HepG2 (cell line): ENCODE measurements around the gene TASP1. TPM values are rescaled to one million over a fixed set of nuclear protein-coding genes. Genes with fewer than 3 reads are reported as not detected.

Experiments
- BCLAF1 ChIP-seq: fragments of 450-650 bp; IDR thresholded peaks from 2 replicates; pipeline ENCODE4 v1.6.1; 2017; ENCODE audit warnings: mild to moderate bottlenecking
- CHD4 ChIP-seq: fragments of 200-600 bp; sonication (generic); IDR thresholded peaks from 2 replicates; pipeline ENCODE4 v1.7.0; 2017; ENCODE audit warnings: mild to moderate bottlenecking, low read length, borderline replicate concordance
- DRAP1 ChIP-seq: IDR thresholded peaks from 2 replicates; pipeline ENCODE4 v1.6.1; 2016; ENCODE audit warnings: missing genetic modification reagents, missing compliant biosample characterization
- FOSL2 ChIP-seq: sonication (generic); formaldehyde crosslinking; IDR thresholded peaks from 2 replicates; pipeline ENCODE4 v1.4.0; 2020; ENCODE audit warnings: missing genetic modification reagents
- FOXC1 ChIP-seq: sonication (generic); formaldehyde crosslinking; IDR thresholded peaks from 2 replicates; pipeline ENCODE4 v1.8.0; 2022; ENCODE audit warnings: mild to moderate bottlenecking, missing genetic modification reagents, borderline replicate concordance
- GABPB1 ChIP-seq: IDR thresholded peaks from 2 replicates; pipeline ENCODE4 v1.6.1; 2016; ENCODE audit warnings: mild to moderate bottlenecking, missing genetic modification reagents, moderate library complexity, missing compliant biosample characterization
- GFI1 ChIP-seq: sonication (generic); formaldehyde crosslinking; IDR thresholded peaks from 2 replicates; pipeline ENCODE4 v1.5.0; 2020; ENCODE audit warnings: missing genetic modification reagents, mild to moderate bottlenecking, borderline replicate concordance
- HMG20B ChIP-seq: conservative IDR thresholded peaks from 2 replicates; pipeline ENCODE4 v1.6.1; 2016; ENCODE audit warnings: missing genetic modification reagents, missing compliant biosample characterization
- HNRNPH1 ChIP-seq: fragments of 200-400 bp; formaldehyde crosslinking; optimal IDR thresholded peaks from 2 replicates; pipeline ENCODE3; 2017; ENCODE audit warnings: mild to moderate bottlenecking, low read depth, low read length
- HOXA3 ChIP-seq: sonication (generic); formaldehyde crosslinking; IDR thresholded peaks from 2 replicates; pipeline ENCODE4 v1.5.0; 2020; ENCODE audit warnings: missing genetic modification reagents
- POGZ ChIP-seq: sonication (generic); formaldehyde crosslinking; IDR thresholded peaks from 2 replicates; pipeline ENCODE4 v1.4.0; 2020; ENCODE audit warnings: mild to moderate bottlenecking, missing genetic modification reagents
- SALL2 ChIP-seq: sonication (generic); formaldehyde crosslinking; IDR thresholded peaks from 2 replicates; pipeline ENCODE4 v1.8.1; 2023; ENCODE audit warnings: mild to moderate bottlenecking, missing genetic modification reagents, inconsistent platforms
- SKI ChIP-seq: fragments of 450-650 bp; IDR thresholded peaks from one replicate; pipeline ENCODE4 v1.6.1; 2018; ENCODE audit warnings: mild to moderate bottlenecking; ENCODE audit not compliant: partially characterized antibody
- SMAD9 ChIP-seq: sonication (generic); formaldehyde crosslinking; IDR thresholded peaks from 2 replicates; pipeline ENCODE4 v1.5.1; 2020; ENCODE audit warnings: mild to moderate bottlenecking, missing genetic modification reagents
- TOE1 ChIP-seq: sonication (generic); formaldehyde crosslinking; IDR thresholded peaks from 2 replicates; pipeline ENCODE4 v1.4.0; 2020; ENCODE audit warnings: mild to moderate bottlenecking, missing genetic modification reagents
- TRAFD1 ChIP-seq: sonication (generic); formaldehyde crosslinking; IDR thresholded peaks from 2 replicates; pipeline ENCODE4 v1.5.1; 2020; ENCODE audit warnings: missing genetic modification reagents, mild to moderate bottlenecking, borderline replicate concordance
- ZBTB4 ChIP-seq: sonication (generic); formaldehyde crosslinking; IDR thresholded peaks from 2 replicates; pipeline ENCODE4 v1.4.0; 2020; ENCODE audit warnings: missing genetic modification reagents, mild to moderate bottlenecking, borderline replicate concordance
- ZNF367 ChIP-seq: sonication (generic); formaldehyde crosslinking; IDR thresholded peaks from 2 replicates; pipeline ENCODE4 v1.4.0; 2020; ENCODE audit warnings: missing genetic modification reagents, borderline replicate concordance
- ZNF430 ChIP-seq: sonication (generic); formaldehyde crosslinking; IDR thresholded peaks from 2 replicates; pipeline ENCODE4 v1.9.0; 2021; ENCODE audit warnings: mild to moderate bottlenecking, missing genetic modification reagents
- ZNF839 ChIP-seq: sonication (generic); formaldehyde crosslinking; IDR thresholded peaks from 2 replicates; pipeline ENCODE4 v1.4.0; 2020; ENCODE audit warnings: missing genetic modification reagents, mild to moderate bottlenecking, borderline replicate concordance
- polyA plus RNA-seq, 8 experiments: library from polyadenylated mRNA; depleted of rRNA in 3 of 8; stranded (reverse) in 7 of 8; unstranded in 1 of 8; fragments of >200 nt; fragmentation: Illumina TruSeq in 4 of 8; extraction: Trizol in 4 of 8; gene quantifications; 2 replicates each; pipeline versions ENCODE4 v1.2.1 to v1.2.3, GENCODE V29; 2011 to 2016; ENCODE audit warnings: low read depth in 4 of 8, missing spikeins in 1 of 8, mixed read lengths in 1 of 8; ENCODE audit not compliant: insufficient read depth in 1 of 8
- total RNA-seq, 5 experiments: library from RNA; depleted of rRNA; stranded (reverse); fragments of >200 nt; fragmentation: Illumina TruSeq; extraction: Trizol; gene quantifications; 2 replicates each; pipeline ENCODE4 v1.2.3, GENCODE V29; 2016; ENCODE audit warnings: low read depth in 1 of 5
- TF ChIP-seq, protein P1 (sequence below): sonication (generic); formaldehyde crosslinking; IDR thresholded peaks from 2 replicates; pipeline ENCODE4 v1.5.0; 2020; ENCODE audit warnings: missing genetic modification reagents

Gene TASP1
- total and polyA plus RNA-seq, 2 of the 13 experiments (the other 11 are each of a cell fraction or from before 2014, with no cell fraction given): 10.0 to 25.2 TPM

DNA sequence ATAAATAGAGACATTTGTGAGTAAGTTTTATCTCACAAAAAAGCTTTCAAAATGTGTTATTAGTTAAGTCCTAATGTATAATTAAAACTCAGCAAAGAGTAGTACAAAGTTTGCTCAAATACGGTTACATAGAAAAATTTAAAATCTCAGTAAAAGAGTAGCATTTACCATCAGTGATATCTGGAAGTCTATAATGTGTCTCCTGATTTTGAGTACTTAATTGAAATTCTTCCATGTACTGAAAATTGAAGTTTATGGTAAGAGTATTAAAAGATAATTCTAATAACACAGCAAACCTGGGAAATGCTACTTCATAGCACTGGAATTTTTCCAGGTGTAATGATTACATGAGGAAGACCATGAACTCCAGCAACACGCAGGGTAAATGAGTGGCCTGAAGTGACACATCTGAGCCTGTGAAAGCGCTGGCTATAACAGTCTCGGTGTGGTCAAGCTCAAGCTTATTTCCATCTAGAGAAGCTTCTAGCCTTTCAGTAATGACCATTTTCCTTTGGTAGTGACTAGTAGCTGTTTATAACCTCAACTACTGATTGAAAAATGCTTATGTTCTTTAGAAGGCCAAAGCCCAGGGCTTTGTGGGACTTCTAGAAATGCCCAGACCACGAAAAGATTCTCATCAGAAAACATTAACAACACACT lies 214.4 kb downstream of the TASP1 start (continued):
- no peak for TF ChIP-seq GABPB1 (CRISPR knock-in tag)
- no peak for TF ChIP-seq HNRNPH1
- TF ChIP-seq CHD4: peak; percentile 82; the same call in 1 of the 2 replicates
- no peak for TF ChIP-seq HMG20B (CRISPR knock-in tag)
- TF ChIP-seq FOSL2 (CRISPR knock-in tag): peak; percentile 74
- no peak for TF ChIP-seq FOXC1
- TF ChIP-seq POGZ (CRISPR knock-in tag): peak; percentile 9; the same call in 1 of the 2 replicates
- TF ChIP-seq SKI: peak; percentile 52
- no peak for TF ChIP-seq SALL2 (CRISPR knock-in tag)
- no peak for TF ChIP-seq ZNF839 (CRISPR knock-in tag)
- no peak for TF ChIP-seq ZNF430
- peak; percentile 35; the same call in 1 of the 2 replicates for TF ChIP-seq HOXA3 (CRISPR knock-in tag)
- TF ChIP-seq ZNF367 (CRISPR knock-in tag): no peak
- peak; percentile 76 for TF ChIP-seq DRAP1 (CRISPR knock-in tag)
- TF ChIP-seq TRAFD1: no peak
- no peak for TF ChIP-seq ZBTB4
- TF ChIP-seq SMAD9 (CRISPR knock-in tag): no peak
- TF ChIP-seq BCLAF1: no peak
- TF ChIP-seq, protein P1, sequence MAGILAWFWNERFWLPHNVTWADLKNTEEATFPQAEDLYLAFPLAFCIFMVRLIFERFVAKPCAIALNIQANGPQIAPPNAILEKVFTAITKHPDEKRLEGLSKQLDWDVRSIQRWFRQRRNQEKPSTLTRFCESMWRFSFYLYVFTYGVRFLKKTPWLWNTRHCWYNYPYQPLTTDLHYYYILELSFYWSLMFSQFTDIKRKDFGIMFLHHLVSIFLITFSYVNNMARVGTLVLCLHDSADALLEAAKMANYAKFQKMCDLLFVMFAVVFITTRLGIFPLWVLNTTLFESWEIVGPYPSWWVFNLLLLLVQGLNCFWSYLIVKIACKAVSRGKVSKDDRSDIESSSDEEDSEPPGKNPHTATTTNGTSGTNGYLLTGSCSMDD (CRISPR knock-in tag): no peak
- 0 out of 2 replicates have a peak, but pooled peaks have one; percentile 18 for TF ChIP-seq GFI1 (CRISPR knock-in tag)
- TF ChIP-seq TOE1: peak; percentile 32; the same call in 1 of the 2 replicates
